HG02642 (cell line): ENCODE data around the gene ABCC1.

Source experiments
- ATAC-seq: cut with Tn5 transposase; IDR thresholded peaks from one replicate; pipeline ENCODE4 v1.9.1; 2021; ENCODE audit warnings: mild to moderate bottlenecking; ENCODE audit not compliant: unreplicated experiment, poor library complexity

The ABCC1 gene

DNA sequence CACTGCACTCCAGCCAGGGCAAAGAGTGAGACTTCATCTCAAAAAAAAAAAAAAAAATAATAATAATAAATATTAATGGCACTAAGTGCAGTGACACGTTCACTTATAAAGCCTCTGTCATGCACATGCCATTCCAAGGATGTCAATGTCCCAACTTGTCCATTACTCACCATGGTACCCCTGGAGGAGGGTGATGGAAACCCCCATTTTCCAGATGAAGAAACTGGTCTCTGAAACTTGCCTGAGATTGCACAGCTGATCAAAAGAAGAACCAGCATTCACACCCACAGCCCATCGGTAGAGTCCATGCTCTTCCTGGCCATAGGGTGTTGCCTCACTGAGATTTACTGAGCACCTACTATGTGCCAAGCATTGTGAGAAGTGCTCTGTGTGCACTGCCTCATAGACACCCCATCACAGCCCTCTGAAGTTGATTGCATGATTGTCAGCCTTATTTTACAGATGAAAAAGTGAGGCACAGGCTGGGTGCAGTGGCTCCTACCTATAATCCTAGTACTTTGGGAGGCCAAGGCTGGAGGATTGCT, 123.7 kb downstream of the ABCC1 start:
- ATAC-seq: no peak

GRCh38 chr16:16073891-16074881, 124.8 kb downstream of the ABCC1 start:
- no peak for ATAC-seq

DNA sequence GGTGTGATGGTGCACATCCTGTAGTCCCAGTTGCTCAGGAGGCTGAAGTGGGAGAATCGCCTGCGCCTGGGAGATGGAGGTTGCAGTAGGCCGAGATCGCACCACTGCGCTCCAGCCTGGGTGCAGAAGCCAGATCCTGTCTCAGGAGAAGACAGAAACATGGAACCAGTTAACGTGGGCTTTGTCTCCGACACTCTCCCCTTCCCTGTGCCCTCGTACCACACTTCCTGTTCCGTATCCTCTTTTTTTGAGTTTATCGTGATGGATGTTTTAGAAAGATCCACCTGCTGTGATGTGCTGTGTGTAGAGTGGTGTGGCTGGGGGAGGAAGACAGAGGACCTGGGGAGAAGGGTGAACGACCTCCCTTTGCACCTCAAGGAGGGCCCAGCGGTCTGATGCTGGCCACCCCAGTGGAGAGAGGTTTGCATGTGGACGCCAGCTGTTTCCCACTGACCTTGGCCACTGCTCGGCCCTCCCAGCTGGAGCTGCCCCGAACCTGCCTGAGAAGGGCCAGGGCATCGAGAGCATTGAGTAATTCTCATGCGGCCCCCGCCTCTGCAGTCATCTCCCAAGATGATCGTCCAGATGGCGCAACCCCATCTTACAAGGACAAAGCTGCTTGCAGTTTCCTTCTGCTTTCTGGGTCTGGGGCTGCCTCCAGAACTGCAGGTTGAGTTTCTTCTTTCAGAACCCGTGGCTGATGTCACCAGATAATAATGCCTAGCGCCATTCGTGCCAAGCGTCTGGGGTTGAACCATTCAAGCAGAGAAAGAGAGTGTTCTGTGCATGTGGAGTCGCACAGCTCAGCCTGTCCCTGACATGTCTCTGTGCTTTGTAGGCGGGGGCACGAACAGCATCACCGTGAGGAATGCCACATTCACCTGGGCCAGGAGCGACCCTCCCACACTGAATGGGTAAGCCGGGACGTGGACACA, 126.3 kb downstream of the ABCC1 start:
- no peak for ATAC-seq

DNA sequence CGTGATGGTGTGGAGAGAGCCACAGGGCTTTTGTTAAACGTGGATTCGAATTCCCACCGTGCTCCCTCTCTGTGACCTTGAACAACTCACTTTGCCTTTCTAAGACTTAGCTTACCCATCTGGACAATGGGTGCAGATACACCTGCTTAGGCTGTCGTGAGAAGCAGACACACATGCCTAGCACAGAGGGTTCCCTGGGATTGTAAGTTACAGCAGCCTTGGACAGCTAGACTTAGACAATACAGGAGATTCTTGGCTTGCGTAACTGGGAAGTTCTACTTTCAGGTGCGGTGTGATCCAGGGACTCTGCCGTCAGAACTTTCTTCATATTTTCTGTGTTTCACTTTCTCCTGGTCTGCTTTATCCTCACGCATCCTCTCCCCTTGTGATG, 127.0 kb downstream of the ABCC1 start:
- no peak for ATAC-seq

- no peak for ATAC-seq
Observed at GRCh38 chr16:16080465-16081065, 131.1 kb downstream of the ABCC1 start.

- ATAC-seq: no peak
Observed at GRCh38 chr16:16081141-16081540, 131.7 kb downstream of the ABCC1 start.

DNA sequence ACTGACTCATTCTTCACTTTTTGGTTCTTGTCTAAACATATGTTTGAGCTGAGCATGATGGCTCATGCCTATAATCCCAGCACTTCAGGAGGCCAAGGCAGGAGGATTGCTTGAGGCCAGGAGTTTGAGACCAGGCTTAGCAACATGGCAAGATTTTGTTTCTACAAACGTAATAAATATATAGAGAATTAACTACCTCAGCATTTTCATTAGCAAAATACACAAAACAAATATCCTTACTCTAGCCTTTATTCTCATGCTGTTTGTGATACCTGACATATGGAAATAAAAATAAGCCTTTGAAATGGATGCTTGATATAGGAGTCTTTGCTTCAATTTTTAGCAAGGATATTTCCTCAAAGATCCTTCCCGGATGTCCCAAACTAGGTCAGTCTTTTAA, 132.8 kb downstream of the ABCC1 start:
- ATAC-seq: no peak

DNA sequence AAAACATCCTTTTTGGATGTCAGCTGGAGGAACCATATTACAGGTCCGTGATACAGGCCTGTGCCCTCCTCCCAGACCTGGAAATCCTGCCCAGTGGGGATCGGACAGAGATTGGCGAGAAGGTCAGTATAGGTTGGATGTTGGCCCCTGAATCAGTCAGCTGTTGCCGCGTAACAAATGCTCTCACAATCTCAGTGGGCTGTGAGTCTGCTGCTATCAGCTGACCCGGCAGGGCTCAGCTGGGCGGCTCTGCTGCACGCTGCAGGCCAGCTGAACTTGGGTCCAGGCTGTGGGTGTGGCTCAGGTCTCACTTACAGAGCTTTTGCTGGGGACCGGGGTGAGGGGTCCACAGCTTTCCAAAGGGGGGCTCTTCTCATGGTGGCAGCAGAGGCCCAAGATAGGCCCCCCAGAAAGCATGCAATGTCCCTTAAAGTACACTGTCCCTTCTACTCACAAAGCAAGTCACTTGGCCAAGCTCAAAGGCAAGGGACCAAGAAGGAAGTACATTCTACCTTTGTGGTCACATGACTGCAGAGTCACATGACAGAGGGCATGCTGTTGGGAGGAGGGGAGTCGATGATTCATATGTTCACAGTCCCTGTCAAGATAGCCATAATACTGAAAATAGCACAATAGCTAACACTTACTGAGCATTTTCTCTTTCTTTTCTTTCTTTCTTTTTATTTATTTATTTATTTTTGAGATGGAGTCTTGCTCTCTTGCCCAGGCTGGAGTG, 134.2 kb downstream of the ABCC1 start:
- ATAC-seq: no peak

- no peak for ATAC-seq
Observed at GRCh38 chr16:16084874-16085273, 135.5 kb downstream of the ABCC1 start.

DNA sequence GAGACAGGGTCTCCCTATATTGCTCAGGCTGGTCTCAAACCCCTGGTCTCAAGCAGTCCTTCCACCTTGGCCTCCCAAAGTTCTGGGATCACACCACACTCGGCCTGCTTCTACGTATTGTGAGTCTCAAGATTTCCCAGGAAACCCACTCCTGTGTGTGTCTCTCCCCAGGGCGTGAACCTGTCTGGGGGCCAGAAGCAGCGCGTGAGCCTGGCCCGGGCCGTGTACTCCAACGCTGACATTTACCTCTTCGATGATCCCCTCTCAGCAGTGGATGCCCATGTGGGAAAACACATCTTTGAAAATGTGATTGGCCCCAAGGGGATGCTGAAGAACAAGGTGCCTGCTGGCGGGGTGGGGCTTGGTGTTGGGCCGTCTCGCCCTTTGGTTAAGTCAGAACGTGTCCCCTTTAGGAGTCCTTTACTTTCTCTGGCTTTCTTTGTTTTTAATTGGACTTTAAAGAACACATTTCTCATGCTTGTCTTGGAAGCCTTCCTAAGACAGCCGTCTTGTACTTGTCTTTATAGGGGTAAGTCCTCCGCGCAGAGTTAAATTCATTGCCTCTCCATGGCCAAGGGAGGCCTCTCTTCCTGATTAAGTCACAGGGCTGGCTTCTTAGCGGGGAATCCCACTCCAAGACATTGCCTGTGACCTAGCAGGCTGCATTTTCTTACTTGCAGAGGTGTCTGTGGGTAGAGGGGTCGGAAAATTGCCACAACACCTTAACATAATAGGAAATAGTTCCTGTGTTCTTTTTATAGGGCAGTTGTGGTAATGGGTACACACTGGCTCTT, 137.4 kb downstream of the ABCC1 start:
- no peak for ATAC-seq

DNA sequence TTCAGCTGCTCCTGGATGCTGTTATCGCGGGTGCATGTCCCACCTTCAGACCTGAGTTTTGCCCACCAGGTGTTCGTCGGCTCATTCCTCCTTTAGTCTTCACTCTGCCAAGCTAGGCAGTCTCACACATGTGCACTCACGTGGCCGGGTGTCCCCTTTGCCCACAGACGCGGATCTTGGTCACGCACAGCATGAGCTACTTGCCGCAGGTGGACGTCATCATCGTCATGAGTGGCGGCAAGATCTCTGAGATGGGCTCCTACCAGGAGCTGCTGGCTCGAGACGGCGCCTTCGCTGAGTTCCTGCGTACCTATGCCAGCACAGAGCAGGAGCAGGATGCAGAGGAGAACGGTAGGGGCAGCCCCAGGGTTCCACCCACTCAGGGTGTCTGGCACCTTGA, 140.8 kb downstream of the ABCC1 start:
- no peak for ATAC-seq

DNA sequence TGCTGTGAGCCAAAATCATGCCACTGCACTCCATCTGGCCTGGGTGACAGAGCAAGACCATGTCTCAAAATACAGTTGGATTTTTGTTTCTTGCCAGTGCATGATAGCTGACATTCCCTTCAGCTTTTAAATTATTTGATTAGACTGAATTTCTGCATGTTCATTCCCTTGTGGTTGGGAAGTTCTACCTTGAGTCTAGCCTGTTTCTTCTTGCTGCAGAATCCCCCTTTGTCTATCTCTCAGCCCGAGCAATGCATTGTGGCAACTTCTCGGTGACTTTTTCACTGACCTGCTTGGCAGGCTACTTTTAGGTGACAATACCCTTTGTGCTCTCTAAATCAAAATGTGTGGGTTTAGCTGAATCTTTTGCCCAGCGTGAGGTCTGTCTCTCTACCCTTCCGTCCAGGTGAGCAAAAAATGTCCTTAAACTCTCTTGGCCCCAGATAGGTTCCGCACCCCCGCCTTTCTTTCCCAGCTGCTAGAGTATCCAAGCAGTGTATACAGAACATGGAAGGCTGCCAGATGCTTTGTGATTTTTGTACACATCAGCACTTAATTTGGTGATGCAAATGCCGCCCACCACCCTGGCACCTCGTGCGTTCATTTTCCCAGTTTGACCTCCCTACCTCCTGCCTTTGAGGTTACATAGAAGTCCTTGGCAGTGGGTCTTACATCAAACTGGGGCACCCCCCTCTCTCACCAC, 143.7 kb downstream of the ABCC1 start:
- ATAC-seq: no peak

- no peak for ATAC-seq
Observed at GRCh38 chr16:16093628-16094332, 144.4 kb downstream of the ABCC1 start.

GRCh38 chr16:16095646-16096045, 146.2 kb downstream of the ABCC1 start:
- no peak for ATAC-seq

DNA sequence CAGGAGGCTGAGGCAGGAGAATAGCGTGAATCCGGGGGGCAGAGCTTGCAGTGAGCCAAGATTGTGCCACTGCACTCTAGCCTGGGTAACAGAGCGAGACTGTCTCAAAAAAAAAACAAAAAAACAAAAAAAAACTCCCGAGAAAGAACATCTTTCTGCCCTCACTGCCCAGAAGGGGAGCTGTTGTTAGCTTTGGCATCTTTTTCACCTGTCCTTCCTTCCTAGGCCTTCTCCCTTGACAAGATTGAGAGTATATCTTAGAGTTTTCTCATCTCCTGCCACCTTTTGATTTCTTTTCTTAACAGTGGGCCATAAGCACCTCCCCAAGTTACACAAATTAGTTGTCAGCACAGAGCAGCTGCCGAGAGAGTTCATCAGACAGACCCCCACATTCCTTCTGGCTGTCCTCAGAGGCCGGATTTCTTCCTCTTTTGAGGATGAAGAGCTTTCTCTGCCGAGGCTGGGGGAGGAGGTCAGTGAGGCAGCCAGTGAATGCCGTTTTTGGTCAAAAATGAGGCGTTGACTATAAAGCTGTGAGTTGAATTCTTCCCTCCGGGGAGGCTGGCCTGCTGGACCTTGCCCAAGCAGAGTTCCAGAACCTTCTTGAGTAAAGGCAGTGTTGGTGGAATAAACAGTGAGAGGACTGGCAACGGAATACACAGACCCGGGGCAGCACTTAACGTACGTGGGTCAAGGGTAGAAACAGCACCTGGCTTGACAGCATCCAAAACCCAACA, 146.9 kb downstream of the ABCC1 start:
- no peak for ATAC-seq

- no peak for ATAC-seq
Observed at GRCh38 chr16:16096858-16097213, 147.4 kb downstream of the ABCC1 start.

GRCh38 chr16:16099320-16099719, 149.9 kb downstream of the ABCC1 start:
- no peak for ATAC-seq
